ENCODE results near the gene PAN3.

GRCh38 chr13:28318496-28318895 is 180.2 kb downstream of the PAN3 start:
- TF ChIP-seq EZH2phosphoT487 (IDR thresholded peaks at IDR 0.05) (no peak), CTCF (IDR thresholded peaks at IDR 0.05) (no peak)

Measured in neural progenitor cell (in vitro differentiated cells).